ENCODE measurements around the gene SPATA33. TPM values are rescaled to one million over a fixed set of nuclear protein-coding genes. Genes with fewer than 3 reads are reported as not detected.
"Not testable (repeated sequence)": the region's sequence is repeated elsewhere in the genome, so short reads cannot be mapped to it uniquely, and the experiment has no call there.

Gene SPATA33
- total RNA-seq, 1 donor from 2014 or later, result 3.6 TPM

GRCh38 chr16:89685916-89686315 is 28.3 kb downstream of the SPATA33 start:
- H3K4me3 ChIP-seq, result peak overlapping the region; percentile 95
- no peaks in the 10 kb centered on the region for H3K9me3 ChIP-seq (replicated peaks)

GRCh38 chr16:89686520-89687091 is 29.0 kb downstream of the SPATA33 start, which contains the start of gene CDK10:
CDK10 (plus strand) TSS chr16:89686689; CDS start chr16:89686711, 22 bp downstream.
- peak; percentile 11 for TF ChIP-seq CTCF (IDR thresholded peaks at IDR 0.05; ENCODE audit: borderline replicate concordance)
- DNase-seq, result peak; percentile 84
- Histone ChIP-seq H3K9me3 (replicated peaks) (no peaks in the 10 kb centered on the region), H3K27me3 (ENCODE audit: low read depth) (no peaks in the 10 kb centered on the region), H3K36me3 (peaks cover 8% of the 10 kb centered on the region), H3K27ac (replicated peaks) (peak within 1 kb of the TSS; percentile 94), H3K4me1 (peaks cover 21% of the 10 kb centered on the region), H3K4me3 (peak within 1 kb of the TSS; percentile 95)
- intact Hi-C loops (cut with micrococcal nuclease), result no loop called here

More at GRCh38 chr16:89685916-89686315, 28.3 kb downstream of the SPATA33 start:
- Histone ChIP-seq H3K4me1 (peaks cover 21% of the 10 kb centered on the region), H3K27ac (replicated peaks) (no peak overlapping the region), H3K36me3 (peaks cover 3% of the 10 kb centered on the region), H3K27me3 (ENCODE audit: low read depth) (no peaks in the 10 kb centered on the region)
- no peak for TF ChIP-seq CTCF (IDR thresholded peaks at IDR 0.05; ENCODE audit: borderline replicate concordance)
- DNase-seq, result no peak
- intact Hi-C loops (cut with micrococcal nuclease), result no loop called here

GRCh38 chr16:89687092-89687940 is 29.7 kb downstream of the SPATA33 start:
- intact Hi-C loops (cut with micrococcal nuclease), result no loop called here
- H3K27ac ChIP-seq (replicated peaks), result peak overlapping the region; percentile 94
- no peaks in the 10 kb centered on the region for H3K27me3 ChIP-seq (ENCODE audit: low read depth)
- peak overlapping the region; percentile 95 for H3K4me3 ChIP-seq
- H3K9me3 ChIP-seq (replicated peaks), result no peaks in the 10 kb centered on the region
- TF ChIP-seq CTCF (IDR thresholded peaks at IDR 0.05; ENCODE audit: borderline replicate concordance), result no peak
- DNase-seq, result no peak
- H3K36me3 ChIP-seq, result peaks cover 15% of the 10 kb centered on the region
- H3K4me1 ChIP-seq, result peaks cover 21% of the 10 kb centered on the region

- intact Hi-C loops (cut with micrococcal nuclease), result no loop called here
- no peak overlapping the region for H3K27ac ChIP-seq (replicated peaks)
- no peak for TF ChIP-seq CTCF (IDR thresholded peaks at IDR 0.05; ENCODE audit: borderline replicate concordance)
- no peaks in the 10 kb centered on the region for H3K27me3 ChIP-seq (ENCODE audit: low read depth)
- H3K36me3 ChIP-seq, result peaks cover 26% of the 10 kb centered on the region
- H3K9me3 ChIP-seq (replicated peaks), result no peaks in the 10 kb centered on the region
- peaks cover 21% of the 10 kb centered on the region for H3K4me1 ChIP-seq
- DNase-seq, result no peak
- no peak overlapping the region for H3K4me3 ChIP-seq
These were observed 30.8 kb downstream of the SPATA33 start for GRCh38 chr16:89688395-89688794.

GRCh38 chr16:89689142-89689541 is 31.5 kb downstream of the SPATA33 start:
- TF ChIP-seq CTCF (IDR thresholded peaks at IDR 0.05; ENCODE audit: borderline replicate concordance), result no peak
- peaks cover 34% of the 10 kb centered on the region for H3K36me3 ChIP-seq
- no peaks in the 10 kb centered on the region for H3K27me3 ChIP-seq (ENCODE audit: low read depth)
- H3K4me3 ChIP-seq, result no peak overlapping the region
- peaks cover 21% of the 10 kb centered on the region for H3K4me1 ChIP-seq
- H3K9me3 ChIP-seq (replicated peaks), result no peaks in the 10 kb centered on the region
- no peak for DNase-seq
- intact Hi-C loops (cut with micrococcal nuclease), result no loop called here
- no peak overlapping the region for H3K27ac ChIP-seq (replicated peaks)

- intact Hi-C loops (cut with micrococcal nuclease); DNase-seq; H3K27ac ChIP-seq (replicated peaks); H3K9me3 ChIP-seq (replicated peaks); H3K27me3 ChIP-seq (ENCODE audit: low read depth); H3K4me3 ChIP-seq: not testable (repeated sequence)
- H3K4me1 ChIP-seq, result peaks cover 21% of the 10 kb centered on the region
- H3K36me3 ChIP-seq, result peaks cover 37% of the 10 kb centered on the region
These were observed 32.0 kb downstream of the SPATA33 start for GRCh38 chr16:89689621-89690020.

Measured in left ventricle myocardium inferior (tissue), 1 donor.